Testis (tissue), 3 donors: ENCODE measurements around the gene ZNF821. TPM values are rescaled to one million over a fixed set of nuclear protein-coding genes. Genes with fewer than 3 reads are reported as not detected.
A peak's percentile ranks its signal among the peaks of the same experiment; 100 is the strongest.

Experiments used
- DNase-seq: peaks from one replicate; pipeline ENCODE4 v3.0.0-alpha.2; 2019
- H3K27ac ChIP-seq, 2 donors: fragments of 200-600 bp; sonication (generic); one replicate each; pipeline ENCODE4 v1.5.1; 2019
- H3K27me3 ChIP-seq: fragments of 200-600 bp; sonication (generic); one replicate; pipeline ENCODE4 v1.5.1; 2019
- H3K36me3 ChIP-seq: fragments of 200-600 bp; sonication (generic); one replicate; pipeline ENCODE4 v1.5.1; 2017; ENCODE audit warnings: low read depth; ENCODE audit errors: missing control alignments
- H3K4me1 ChIP-seq: fragments of 200-600 bp; sonication (generic); one replicate; pipeline ENCODE4 v1.5.1; 2019
- H3K4me3 ChIP-seq, 2 donors: fragments of 200-600 bp; sonication (generic); one replicate each; pipeline ENCODE4 v1.5.1; 2017 to 2019
- H3K9me3 ChIP-seq: fragments of 200-600 bp; sonication (generic); one replicate; pipeline ENCODE4 v1.5.1; 2017
- CTCF ChIP-seq, 3 experiments: fragments of 450-650 bp in 2 of 3; fragments of 200-600 bp in 1 of 3; sonication (generic) in 1 of 3; IDR thresholded peaks; one replicate each; pipeline ENCODE4 v1.5.1; 2016 to 2019; ENCODE audit warnings: antibody characterized with exemption in 3 of 3, mild to moderate bottlenecking in 2 of 3, moderate library complexity in 1 of 3
- POLR2A ChIP-seq: fragments of 450-650 bp; IDR thresholded peaks from one replicate; pipeline ENCODE4 v1.6.1; 2017; ENCODE audit warnings: antibody characterized with exemption, mild to moderate bottlenecking, moderate library complexity
- WGBS, 2 donors: methylation state at CpG; one replicate each; pipeline ENCODE4 v1.1.5; 2018; 5-methylcytosine and 5-hydroxymethylcytosine counted together
- intact Hi-C: fragments of 100-400 bp; cut with DNase I; formaldehyde crosslinking; loops from one replicate; pipeline ENCODE4 v1.15.1; 2023; ENCODE audit warnings: low total_unique reads
- polyA plus RNA-seq: library from polyadenylated mRNA; stranded (reverse); fragments of 350-450 nt; fragmentation: Illumina TruSeq; extraction: RNeasy Lipid Tissue Mini Kit (QIAGEN cat#74804); gene quantifications from one replicate; pipeline ENCODE4 v1.2.3, GENCODE V29; 2014; ENCODE audit warnings: low read depth, low replicate concordance; ENCODE audit not compliant: insufficient read depth
- total RNA-seq, 2 donors: library from RNA; depleted of rRNA; stranded (reverse); fragments of >200 nt; gene quantifications; one replicate each; pipeline ENCODE4 v1.2.3, GENCODE V29; 2016

The ZNF821 gene
- total and polyA plus RNA-seq, 3 donors from 2014 or later = 30.5 to 74.3 (median 57.4) TPM

DNA sequence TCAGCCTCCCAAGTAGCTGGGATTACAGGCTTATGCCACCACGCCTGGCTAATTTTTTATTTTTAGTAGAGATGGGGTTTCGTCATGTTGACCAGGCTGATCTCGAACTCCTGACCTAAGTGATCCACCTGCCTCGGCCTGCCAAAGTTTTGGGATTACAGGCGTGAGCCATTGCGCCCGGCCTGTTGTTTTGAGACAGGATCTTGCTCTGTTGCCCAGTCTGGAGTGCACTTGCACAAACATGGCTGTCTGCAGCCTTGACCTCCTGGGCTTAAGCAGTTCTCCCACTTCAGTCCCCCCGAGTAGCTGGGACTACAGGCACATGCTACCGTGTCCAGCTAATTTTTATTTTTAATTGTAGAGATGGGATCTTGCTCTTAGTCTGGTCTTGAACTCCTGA lies 20.3 kb upstream of the ZNF821 start:
- no peak for TF ChIP-seq CTCF (IDR thresholded peaks at IDR 0.05)
- TF ChIP-seq POLR2A = no peak
- no peak for DNase-seq
- H3K27ac ChIP-seq = no peak overlapping the region
- H3K4me3 ChIP-seq = no peak overlapping the region
- 81 to 85% methylated on average over 9 of the region's 9 CpGs for WGBS, 2 donors
- H3K36me3 ChIP-seq = no peaks in the 10 kb centered on the region
- intact Hi-C loops = no loop called here
- H3K9me3 ChIP-seq = no peaks in the 10 kb centered on the region
- H3K4me1 ChIP-seq = peaks cover 11% of the 10 kb centered on the region
- no peaks in the 10 kb centered on the region for H3K27me3 ChIP-seq

- Histone ChIP-seq H3K27ac (peak overlapping the region in 1 of 2 donors; percentile 12), H3K36me3 (no peaks in the 10 kb centered on the region), H3K4me1 (peaks cover 17% of the 10 kb centered on the region), H3K4me3 (no peak overlapping the region), H3K27me3 (no peaks in the 10 kb centered on the region), H3K9me3 (no peaks in the 10 kb centered on the region)
- intact Hi-C loops = no loop called here
- 68 to 76% methylated on average over 2 of the region's 2 CpGs for WGBS, 2 donors
- TF ChIP-seq CTCF (IDR thresholded peaks at IDR 0.05) = no peak
- TF ChIP-seq POLR2A = no peak
- DNase-seq = no peak
Measured at GRCh38 chr16:71903608-71904007, 19.6 kb upstream of the ZNF821 start.

DNA sequence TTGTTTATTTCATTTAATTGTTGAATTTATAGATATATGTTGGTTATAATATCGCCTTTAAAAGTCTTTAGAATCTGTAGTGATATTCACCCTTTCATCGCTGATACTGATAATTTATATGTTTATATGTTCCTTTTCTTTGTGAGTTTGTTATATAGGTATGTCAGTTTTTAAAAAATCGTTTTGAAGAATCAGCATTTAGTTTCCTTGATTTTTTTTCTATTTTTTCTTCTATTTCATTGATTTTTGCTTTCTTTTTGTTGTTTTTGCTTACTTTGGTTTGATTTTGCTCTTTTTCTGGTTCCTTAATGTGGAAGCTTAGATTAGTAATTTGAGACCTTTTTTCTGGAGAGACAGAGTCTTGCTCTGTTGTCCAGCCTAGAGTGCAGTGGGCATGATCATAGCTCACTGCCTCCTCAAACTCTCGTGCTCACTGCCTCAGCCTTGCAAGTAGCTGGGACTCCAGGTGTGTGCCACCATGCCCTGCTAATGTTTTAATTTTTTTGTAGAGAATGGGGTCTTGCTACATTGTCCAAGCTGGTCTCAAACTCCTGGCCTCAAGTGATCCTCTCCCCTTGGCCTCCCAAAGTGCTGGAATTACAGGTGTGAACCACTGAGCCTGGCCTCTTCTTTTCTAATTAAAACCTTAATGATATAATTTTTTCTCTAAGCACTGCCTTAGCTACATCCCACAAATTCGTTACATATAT lies 18.8 kb upstream of the ZNF821 start:
- H3K4me3 ChIP-seq = no peak overlapping the region
- H3K36me3 ChIP-seq = no peaks in the 10 kb centered on the region
- intact Hi-C loops = no loop called here
- H3K4me1 ChIP-seq = peaks cover 22% of the 10 kb centered on the region
- DNase-seq = no peak
- no peak for TF ChIP-seq POLR2A
- no peak for TF ChIP-seq CTCF (IDR thresholded peaks at IDR 0.05)
- H3K27me3 ChIP-seq = no peaks in the 10 kb centered on the region
- H3K9me3 ChIP-seq = no peaks in the 10 kb centered on the region
- WGBS, 2 donors = 78 to 81% methylated on average over 5 of the region's 5 CpGs
- H3K27ac ChIP-seq = no peak overlapping the region

DNA sequence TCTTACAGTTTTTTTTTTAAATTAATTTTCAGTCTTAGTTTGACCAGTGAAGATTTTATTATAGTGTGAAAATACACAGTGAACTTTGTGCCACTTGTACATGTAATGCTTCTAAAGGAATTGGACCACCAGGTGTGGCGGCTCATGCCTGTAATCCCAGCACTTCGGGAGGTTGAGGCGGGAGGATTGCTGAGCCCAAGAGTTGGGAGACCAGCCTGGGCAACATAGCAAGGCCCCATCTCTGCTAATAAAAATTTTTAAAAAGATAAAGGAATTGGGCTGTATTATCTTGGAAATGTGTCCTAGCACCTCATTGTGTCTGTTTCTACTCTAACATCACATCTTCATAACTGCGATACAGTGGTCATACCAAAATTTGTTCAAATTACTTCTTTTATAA lies 15.2 kb upstream of the ZNF821 start:
- peaks cover 35% of the 10 kb centered on the region for H3K4me1 ChIP-seq
- intact Hi-C loops = no loop called here
- no peak for TF ChIP-seq CTCF (IDR thresholded peaks at IDR 0.05)
- no peak for TF ChIP-seq POLR2A
- H3K36me3 ChIP-seq = no peaks in the 10 kb centered on the region
- DNase-seq = no peak
- H3K4me3 ChIP-seq = no peak overlapping the region
- no peaks in the 10 kb centered on the region for H3K27me3 ChIP-seq
- WGBS, 2 donors = 88 to 92% methylated on average over 4 of the region's 4 CpGs
- no peaks in the 10 kb centered on the region for H3K9me3 ChIP-seq
- peak overlapping the region in 1 of 2 donors; percentile 14 for H3K27ac ChIP-seq
